Measurements from ENCODE around the gene MTM1.

GRCh38 chrX:150542846-150543229, 25.6 kb upstream of the MTM1 start:
- no peak for TF ChIP-seq CTCF (IDR thresholded peaks at IDR 0.05)
- no peak for TF ChIP-seq EZH2 (IDR thresholded peaks at IDR 0.05; ENCODE audit: borderline replicate concordance, insufficient read depth, low read depth, low read length, poor library complexity, severe bottlenecking)

All from B cell (primary cell).